ENCODE measurements around the gene C2orf80. TPM values are rescaled to one million over a fixed set of nuclear protein-coding genes. Genes with fewer than 3 reads are reported as not detected.
"Not testable (repeated sequence)": the region's sequence is repeated elsewhere in the genome, so short reads cannot be mapped to it uniquely, and the experiment has no call there.

Gene C2orf80
- total RNA-seq, 3 donors from 2014 or later, result not detected

DNA sequence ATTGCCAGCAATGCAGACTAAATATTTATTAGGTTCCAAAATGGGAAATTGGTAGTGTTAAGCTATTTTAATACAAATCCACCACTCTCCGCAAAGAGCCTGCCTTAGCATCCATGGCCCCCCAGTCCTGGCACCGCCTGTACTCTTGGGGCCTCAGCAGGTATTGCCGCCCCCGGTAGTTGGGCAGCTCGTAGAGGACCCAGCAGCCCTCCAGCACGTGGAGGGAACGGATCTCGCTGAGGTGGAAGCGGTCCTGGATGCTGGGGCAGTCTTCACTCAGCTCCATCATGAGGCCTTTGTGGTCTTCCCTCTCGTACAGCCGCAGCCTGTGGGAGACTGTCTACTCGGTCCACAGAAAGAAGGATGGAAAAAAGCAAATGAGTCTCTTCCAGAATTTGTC, 61.7 kb downstream of the C2orf80 start:
- no peak overlapping the region for H3K4me3 ChIP-seq
- no peak for TF ChIP-seq POLR2A (IDR thresholded peaks at IDR 0.05)
- H3K4me1 ChIP-seq, result no peaks in the 10 kb centered on the region
- no peak overlapping the region for H3K27ac ChIP-seq
- no peak for DNase-seq (ENCODE audit: low spot score in 2 of 2)
- H3K27me3 ChIP-seq, result no peaks in the 10 kb centered on the region
- intact Hi-C loops (cut with DNase I; ENCODE audit: low total_unique reads), result no loop called here
- no peaks in the 10 kb centered on the region for H3K9me3 ChIP-seq
- no peaks in the 10 kb centered on the region for H3K36me3 ChIP-seq

DNA sequence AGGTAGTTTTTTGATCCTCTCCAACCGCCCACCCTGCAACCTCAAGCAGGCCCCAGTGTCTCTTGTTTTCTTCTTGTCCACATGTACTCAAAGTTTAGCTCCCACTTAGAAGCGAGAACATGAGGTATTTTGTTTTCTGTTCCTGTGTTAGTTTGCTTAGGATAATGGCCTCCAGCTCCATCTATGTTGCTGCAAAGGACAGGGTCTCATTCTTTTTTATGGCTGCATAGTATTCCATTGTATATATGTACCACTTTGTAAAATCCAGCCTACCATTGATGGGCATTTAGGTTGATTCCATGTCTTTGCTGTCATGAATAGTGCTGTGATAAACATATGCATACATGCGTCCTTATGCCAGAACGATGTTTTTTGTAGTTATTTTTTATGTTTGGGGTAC, 62.7 kb downstream of the C2orf80 start:
- Histone ChIP-seq H3K9me3 (no peaks in the 10 kb centered on the region), H3K27ac (no peak overlapping the region), H3K36me3 (no peaks in the 10 kb centered on the region), H3K27me3 (no peaks in the 10 kb centered on the region), H3K4me1 (no peaks in the 10 kb centered on the region), H3K4me3 (no peak overlapping the region)
- intact Hi-C loops (cut with DNase I; ENCODE audit: low total_unique reads), result no loop called here
- TF ChIP-seq POLR2A (IDR thresholded peaks at IDR 0.05), result no peak
- TF ChIP-seq, protein P1, sequence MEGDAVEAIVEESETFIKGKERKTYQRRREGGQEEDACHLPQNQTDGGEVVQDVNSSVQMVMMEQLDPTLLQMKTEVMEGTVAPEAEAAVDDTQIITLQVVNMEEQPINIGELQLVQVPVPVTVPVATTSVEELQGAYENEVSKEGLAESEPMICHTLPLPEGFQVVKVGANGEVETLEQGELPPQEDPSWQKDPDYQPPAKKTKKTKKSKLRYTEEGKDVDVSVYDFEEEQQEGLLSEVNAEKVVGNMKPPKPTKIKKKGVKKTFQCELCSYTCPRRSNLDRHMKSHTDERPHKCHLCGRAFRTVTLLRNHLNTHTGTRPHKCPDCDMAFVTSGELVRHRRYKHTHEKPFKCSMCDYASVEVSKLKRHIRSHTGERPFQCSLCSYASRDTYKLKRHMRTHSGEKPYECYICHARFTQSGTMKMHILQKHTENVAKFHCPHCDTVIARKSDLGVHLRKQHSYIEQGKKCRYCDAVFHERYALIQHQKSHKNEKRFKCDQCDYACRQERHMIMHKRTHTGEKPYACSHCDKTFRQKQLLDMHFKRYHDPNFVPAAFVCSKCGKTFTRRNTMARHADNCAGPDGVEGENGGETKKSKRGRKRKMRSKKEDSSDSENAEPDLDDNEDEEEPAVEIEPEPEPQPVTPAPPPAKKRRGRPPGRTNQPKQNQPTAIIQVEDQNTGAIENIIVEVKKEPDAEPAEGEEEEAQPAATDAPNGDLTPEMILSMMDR (IDR thresholded peaks at IDR 0.05), result no peak
- TF ChIP-seq POLR2AphosphoS5 (IDR thresholded peaks at IDR 0.05), result no peak
- no peak for DNase-seq (ENCODE audit: low spot score in 2 of 2)

DNA sequence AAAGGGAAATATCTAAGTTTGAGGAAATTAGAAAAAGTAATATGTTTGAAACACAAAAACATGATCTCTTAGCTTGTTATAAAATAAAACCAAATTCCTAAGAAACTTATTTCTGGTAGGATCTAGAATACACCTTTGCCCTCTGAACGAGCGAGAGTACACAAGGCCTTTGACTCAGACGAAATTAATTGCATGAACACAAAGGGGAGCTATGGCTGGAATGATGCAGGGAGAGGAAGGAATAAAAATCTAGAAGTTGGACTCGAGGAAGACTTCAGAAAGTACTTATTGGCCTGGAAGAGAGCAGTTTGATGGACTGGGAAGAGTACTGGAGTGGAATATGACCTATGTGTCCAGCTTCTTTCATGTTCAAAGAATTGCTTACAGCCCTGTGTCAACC, 64.6 kb downstream of the C2orf80 start:
- DNase-seq (ENCODE audit: low spot score in 2 of 2), result no peak
- intact Hi-C loops (cut with DNase I; ENCODE audit: low total_unique reads), result no loop called here
- H3K27ac ChIP-seq, result no peak overlapping the region
- no peaks in the 10 kb centered on the region for H3K27me3 ChIP-seq
- H3K36me3 ChIP-seq, result no peaks in the 10 kb centered on the region
- TF ChIP-seq, protein P1 (IDR thresholded peaks at IDR 0.05), result no peak
- TF ChIP-seq POLR2AphosphoS5 (IDR thresholded peaks at IDR 0.05) (no peak), POLR2A (IDR thresholded peaks at IDR 0.05) (no peak)
- no peaks in the 10 kb centered on the region for H3K9me3 ChIP-seq
- no peak overlapping the region for H3K4me3 ChIP-seq
- H3K4me1 ChIP-seq, result no peaks in the 10 kb centered on the region

DNA sequence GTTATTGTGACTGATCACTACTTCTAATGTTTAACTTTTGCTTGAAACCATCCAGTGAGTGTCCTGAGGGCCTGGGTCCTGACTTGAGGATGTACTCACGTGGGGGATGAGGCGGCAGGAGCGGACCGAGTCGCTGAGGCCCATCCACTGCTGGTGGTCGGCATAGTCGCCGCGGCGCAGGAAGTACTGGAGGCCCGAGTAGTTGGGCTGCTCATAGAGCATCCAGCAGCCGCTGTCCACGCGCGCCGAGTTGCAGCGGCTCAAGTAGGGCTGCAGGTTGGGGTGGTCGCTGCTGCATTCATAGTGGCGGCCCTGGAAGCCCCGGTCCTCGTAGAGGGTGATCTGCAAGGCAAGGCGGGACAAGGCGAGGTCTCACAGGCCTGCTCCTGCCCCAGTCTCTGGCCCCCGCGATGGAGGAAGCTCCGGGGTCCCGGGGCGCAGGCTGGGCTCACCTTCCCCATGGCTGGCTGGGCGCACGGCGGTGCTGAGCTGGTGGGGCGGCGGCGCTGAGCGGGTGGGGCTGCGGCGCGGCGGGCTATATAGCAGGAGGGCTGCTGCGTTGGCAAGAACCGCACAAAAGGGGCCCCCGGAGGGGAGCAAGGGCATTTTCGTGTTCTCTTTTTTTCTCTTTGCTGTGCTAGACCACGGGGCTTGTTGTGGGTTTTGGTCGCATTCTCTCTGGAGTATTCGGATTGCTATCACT, 65.7 kb downstream of the C2orf80 start, which contains the start of gene CRYGD:
CRYGD (minus strand) TSS at position 512 of the 703 bp plus-strand sequence; CDS start at position 461, 51 bp downstream.
- H3K4me3 ChIP-seq; H3K4me1 ChIP-seq; H3K36me3 ChIP-seq; H3K27ac ChIP-seq; H3K9me3 ChIP-seq; H3K27me3 ChIP-seq; intact Hi-C loops (cut with DNase I; ENCODE audit: low total_unique reads); DNase-seq (ENCODE audit: low spot score in 2 of 2): not testable (repeated sequence)

DNA sequence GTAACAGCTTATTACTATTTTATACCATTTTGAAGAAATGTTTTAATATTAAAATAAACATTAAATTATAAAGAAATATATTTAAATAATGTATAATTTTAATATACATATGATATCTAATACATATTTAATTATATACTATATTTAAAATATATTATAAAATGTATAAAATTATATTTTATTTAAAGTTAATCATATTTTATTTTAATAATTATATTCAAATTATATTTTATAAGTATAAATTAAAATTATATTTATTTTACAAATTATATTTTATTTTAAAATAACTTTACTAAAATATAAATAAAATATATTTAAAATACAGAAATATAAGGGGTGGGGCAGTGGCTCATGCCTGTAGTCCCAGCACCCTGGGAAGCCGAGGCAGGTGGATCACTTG, 67.6 kb downstream of the C2orf80 start:
- TF ChIP-seq, protein P1 (IDR thresholded peaks at IDR 0.05), result no peak
- no peak for TF ChIP-seq POLR2AphosphoS5 (IDR thresholded peaks at IDR 0.05)
- no peak for TF ChIP-seq POLR2A (IDR thresholded peaks at IDR 0.05)
- intact Hi-C loops (cut with DNase I; ENCODE audit: low total_unique reads), result no loop called here
- Histone ChIP-seq H3K9me3 (no peaks in the 10 kb centered on the region), H3K27me3 (no peaks in the 10 kb centered on the region), H3K4me1 (no peaks in the 10 kb centered on the region), H3K27ac (no peak overlapping the region), H3K4me3 (no peak overlapping the region), H3K36me3 (no peaks in the 10 kb centered on the region)
- no peak for DNase-seq (ENCODE audit: low spot score in 2 of 2)

DNA sequence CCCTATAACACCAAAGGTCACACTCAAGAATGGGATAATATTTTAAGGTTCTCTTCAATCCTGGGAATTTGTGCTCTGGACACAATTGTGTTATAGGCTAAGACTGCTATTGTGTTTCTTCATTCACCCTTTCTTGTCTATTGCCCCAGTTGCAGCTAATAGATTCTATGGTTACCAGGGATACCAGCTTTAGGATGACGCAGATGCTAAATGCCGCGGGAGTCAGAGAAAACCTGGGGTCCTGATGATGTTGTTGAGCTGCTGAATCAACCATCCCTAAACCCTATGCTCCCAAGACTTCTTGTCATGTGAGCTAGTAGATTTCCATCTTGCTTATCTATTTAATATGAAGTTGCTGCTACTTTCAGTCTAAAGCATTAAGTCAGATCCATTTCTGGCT, 70.9 kb downstream of the C2orf80 start:
- intact Hi-C loops (cut with DNase I; ENCODE audit: low total_unique reads), result no loop called here
- H3K4me1 ChIP-seq, result no peaks in the 10 kb centered on the region
- no peak for TF ChIP-seq POLR2A (IDR thresholded peaks at IDR 0.05)
- TF ChIP-seq, protein P1 (IDR thresholded peaks at IDR 0.05), result no peak
- TF ChIP-seq POLR2AphosphoS5 (IDR thresholded peaks at IDR 0.05), result no peak

DNA sequence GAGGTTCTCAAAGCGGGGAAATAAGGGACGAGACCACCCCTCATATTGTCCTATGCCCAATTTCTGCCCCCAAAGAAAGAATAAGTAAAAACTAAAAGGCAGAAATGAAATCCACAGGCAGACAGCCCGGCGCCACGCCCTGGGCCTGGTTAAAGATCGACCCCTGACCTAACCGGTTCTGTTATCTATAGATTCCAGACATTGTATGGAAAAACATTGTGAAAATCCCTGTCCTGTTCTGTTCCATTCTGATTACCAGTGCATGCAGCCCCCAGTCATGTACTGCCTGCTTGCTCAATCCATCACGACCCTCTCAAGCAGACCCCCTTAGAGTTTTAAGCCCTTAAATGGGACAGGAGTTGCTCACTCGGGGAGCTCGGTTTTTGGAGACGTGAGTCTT, 72.4 kb downstream of the C2orf80 start:
- intact Hi-C loops (cut with DNase I; ENCODE audit: low total_unique reads); H3K27ac ChIP-seq; H3K36me3 ChIP-seq; H3K4me3 ChIP-seq; H3K9me3 ChIP-seq; DNase-seq (ENCODE audit: low spot score in 2 of 2); H3K27me3 ChIP-seq; H3K4me1 ChIP-seq: not testable (repeated sequence)

More for the DNA sequence above, 70.9 kb downstream of the C2orf80 start:
- Histone ChIP-seq H3K27me3 (no peaks in the 10 kb centered on the region), H3K27ac (no peak overlapping the region), H3K36me3 (no peaks in the 10 kb centered on the region), H3K9me3 (no peaks in the 10 kb centered on the region), H3K4me3 (no peak overlapping the region)
- no peak for DNase-seq (ENCODE audit: low spot score in 2 of 2)

Data from breast epithelium (tissue), 4 donors.